Calu3 (cell line): ENCODE data around the gene SLC25A39. TPM values are rescaled to one million over a fixed set of nuclear protein-coding genes. Genes with fewer than 3 reads are reported as not detected.

Experiments
- BruUV-seq: library from RNA; stranded (reverse); fragments of 400-500 nt; replicated peaks from 2 replicates; lab custom pipeline; 2021; lab: Mats Ljungman, UMichigan
- CTCF ChIA-PET: fragments of 300-600 bp; sonication (Branson Sonifier 250); formaldehyde crosslinking; loops from one replicate; lab custom pipeline; 2022; ENCODE audit warnings: antibody characterized with exemption; lab: Charles Lee
- DNase-seq: peaks from one replicate; pipeline ENCODE4 v3.0.0; 2022
- H3K27ac Mint-ChIP-seq: one replicate; pipeline ENCODE4 v1.8.0; 2022; ENCODE audit warnings: mixed read lengths; ENCODE audit not compliant: unreplicated experiment
- H3K27me3 Mint-ChIP-seq: one replicate; pipeline ENCODE4 v1.8.0; 2022; ENCODE audit warnings: mixed read lengths; ENCODE audit not compliant: unreplicated experiment
- H3K36me3 Mint-ChIP-seq: one replicate; pipeline ENCODE4 v1.8.0; 2022; ENCODE audit warnings: mild to moderate bottlenecking, moderate library complexity, mixed read lengths; ENCODE audit not compliant: insufficient read depth, unreplicated experiment
- H3K4me1 Mint-ChIP-seq: one replicate; pipeline ENCODE4 v1.8.0; 2022; ENCODE audit warnings: mild to moderate bottlenecking, low read depth, mixed read lengths; ENCODE audit not compliant: unreplicated experiment
- H3K4me3 Mint-ChIP-seq: one replicate; pipeline ENCODE4 v1.8.0; 2022; ENCODE audit warnings: mild to moderate bottlenecking, low read depth, moderate library complexity, mixed read lengths; ENCODE audit not compliant: unreplicated experiment
- H3K9me3 Mint-ChIP-seq: one replicate; pipeline ENCODE4 v1.8.0; 2022; ENCODE audit warnings: low read depth, mixed read lengths; ENCODE audit not compliant: unreplicated experiment
- intact Hi-C: fragments of 100-400 bp; cut with micrococcal nuclease; formaldehyde crosslinking; loops from one replicate; pipeline ENCODE4 v1.10.0; 2022; ENCODE audit not compliant: unreplicated experiment
- total RNA-seq: library from RNA; stranded (reverse); gene quantifications from 2 replicates; pipeline ENCODE4 v1.2.3, GENCODE V29; 2022
- TF ChIP-seq, protein P1 (sequence below): fragments of 200-600 bp; IDR thresholded peaks from one replicate; pipeline ENCODE4 v1.8.0; 2022; ENCODE audit warnings: antibody characterized with exemption; ENCODE audit not compliant: unreplicated experiment

Gene SLC25A39
- total RNA-seq, 1 experiment from 2014 or later = 271 TPM

DNA sequence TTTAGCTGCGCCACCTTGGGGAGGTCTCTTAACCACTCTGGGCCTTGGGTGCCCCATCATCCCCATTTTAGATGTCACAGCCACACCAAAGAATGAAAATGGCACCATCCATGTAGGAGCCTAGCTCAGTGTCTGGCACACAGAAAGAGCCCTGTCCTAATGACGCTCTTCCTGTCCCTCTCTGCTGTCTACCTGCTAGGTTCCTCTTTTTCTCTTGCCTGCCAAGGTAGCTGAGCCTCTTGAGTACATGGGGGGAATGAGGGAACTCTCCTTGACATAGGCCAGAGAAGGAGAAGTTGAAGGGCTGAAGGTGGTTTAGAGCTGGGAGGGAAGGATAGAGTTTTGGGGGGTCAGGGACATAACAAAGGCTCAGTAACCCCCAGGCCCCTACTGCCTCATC is 14.4 kb downstream of the SLC25A39 start:
- intact Hi-C loops = no loop called here
- no TSS peak for BruUV-seq
- peaks cover 15% of the 10 kb centered on the region for H3K36me3 Mint-ChIP-seq
- no peak overlapping the region for H3K27ac Mint-ChIP-seq
- H3K9me3 Mint-ChIP-seq = no peaks in the 10 kb centered on the region
- TF ChIP-seq, protein P1, sequence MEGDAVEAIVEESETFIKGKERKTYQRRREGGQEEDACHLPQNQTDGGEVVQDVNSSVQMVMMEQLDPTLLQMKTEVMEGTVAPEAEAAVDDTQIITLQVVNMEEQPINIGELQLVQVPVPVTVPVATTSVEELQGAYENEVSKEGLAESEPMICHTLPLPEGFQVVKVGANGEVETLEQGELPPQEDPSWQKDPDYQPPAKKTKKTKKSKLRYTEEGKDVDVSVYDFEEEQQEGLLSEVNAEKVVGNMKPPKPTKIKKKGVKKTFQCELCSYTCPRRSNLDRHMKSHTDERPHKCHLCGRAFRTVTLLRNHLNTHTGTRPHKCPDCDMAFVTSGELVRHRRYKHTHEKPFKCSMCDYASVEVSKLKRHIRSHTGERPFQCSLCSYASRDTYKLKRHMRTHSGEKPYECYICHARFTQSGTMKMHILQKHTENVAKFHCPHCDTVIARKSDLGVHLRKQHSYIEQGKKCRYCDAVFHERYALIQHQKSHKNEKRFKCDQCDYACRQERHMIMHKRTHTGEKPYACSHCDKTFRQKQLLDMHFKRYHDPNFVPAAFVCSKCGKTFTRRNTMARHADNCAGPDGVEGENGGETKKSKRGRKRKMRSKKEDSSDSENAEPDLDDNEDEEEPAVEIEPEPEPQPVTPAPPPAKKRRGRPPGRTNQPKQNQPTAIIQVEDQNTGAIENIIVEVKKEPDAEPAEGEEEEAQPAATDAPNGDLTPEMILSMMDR = no peak
- H3K4me1 Mint-ChIP-seq = peaks cover 11% of the 10 kb centered on the region
- DNase-seq = no peak
- H3K27me3 Mint-ChIP-seq = peaks cover 91% of the 10 kb centered on the region
- CTCF ChIA-PET = interaction anchor here (0.6 to 1.1 kb wide), 4 partner anchors 13 to 1474 kb away, joined by 3 to 5 read pairs (median 4); partner anchors contain the start of gene CRHR1
- H3K4me3 Mint-ChIP-seq = no peak overlapping the region

DNA sequence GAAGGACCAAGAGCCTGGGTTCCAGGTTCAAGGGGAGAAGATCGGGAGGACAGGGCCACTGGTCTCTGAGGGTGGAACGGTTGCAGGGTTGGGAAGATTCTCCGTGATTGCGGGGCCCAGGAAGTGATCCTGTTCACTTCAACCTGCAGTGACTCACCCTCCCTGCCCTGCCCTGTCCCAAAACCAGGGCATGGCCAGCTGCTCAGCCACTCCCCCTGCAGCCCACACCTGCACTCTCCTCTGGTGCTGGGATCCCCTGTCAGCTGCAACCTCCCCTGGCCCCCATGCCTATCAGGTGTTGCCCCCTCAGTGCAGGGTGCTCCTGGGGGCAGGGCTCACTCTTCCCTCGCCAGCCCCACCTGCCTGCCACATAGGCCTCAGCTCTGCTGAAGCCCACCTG is 15.2 kb downstream of the SLC25A39 start:
- H3K27ac Mint-ChIP-seq = no peak overlapping the region
- intact Hi-C loops = no loop called here
- CTCF ChIA-PET = interaction anchor here (0.6 to 1.8 kb wide), 4 partner anchors 14 to 91 kb away, joined by 3 to 5 read pairs (median 4); no protein-coding TSS in a partner anchor
- H3K9me3 Mint-ChIP-seq = no peaks in the 10 kb centered on the region
- H3K27me3 Mint-ChIP-seq = peaks cover 90% of the 10 kb centered on the region
- peak; percentile 61 for DNase-seq
- H3K4me3 Mint-ChIP-seq = no peak overlapping the region
- H3K36me3 Mint-ChIP-seq = peaks cover 15% of the 10 kb centered on the region
- TF ChIP-seq, protein P1 = peak; percentile 31
- BruUV-seq = no TSS peak
- peaks cover 11% of the 10 kb centered on the region for H3K4me1 Mint-ChIP-seq

DNA sequence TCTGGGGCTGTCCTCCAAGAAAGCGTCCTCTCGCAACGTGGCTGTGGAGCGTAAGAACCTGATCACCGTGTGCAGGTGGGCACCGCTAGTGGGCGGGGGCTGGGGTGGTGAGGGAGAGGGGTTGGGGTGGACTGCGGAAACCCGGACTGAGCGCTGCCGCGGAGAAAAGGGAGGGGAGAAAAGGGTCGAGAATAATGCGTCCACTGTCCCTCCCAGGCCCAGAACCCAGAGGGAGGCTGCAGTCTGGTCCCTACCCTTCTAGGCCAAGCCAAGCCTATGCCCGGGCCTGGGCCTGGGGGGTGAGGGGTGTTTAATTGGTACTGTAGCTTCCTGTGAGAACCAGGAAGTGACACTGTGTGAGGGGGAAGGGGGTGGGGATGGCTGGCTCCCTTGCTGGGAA is 15.8 kb downstream of the SLC25A39 start:
- CTCF ChIA-PET = interaction anchor here (0.7 to 1.8 kb wide), 6 partner anchors 8 to 91 kb away, joined by 3 to 8 read pairs (median 4); partner anchors contain the start of gene FAM171A2
- intact Hi-C loops = no loop called here
- H3K4me3 Mint-ChIP-seq = no peak overlapping the region
- H3K36me3 Mint-ChIP-seq = peaks cover 15% of the 10 kb centered on the region
- TF ChIP-seq, protein P1 = no peak
- peaks cover 11% of the 10 kb centered on the region for H3K4me1 Mint-ChIP-seq
- no TSS peak for BruUV-seq
- no peaks in the 10 kb centered on the region for H3K9me3 Mint-ChIP-seq
- no peak overlapping the region for H3K27ac Mint-ChIP-seq
- no peak for DNase-seq
- peaks cover 90% of the 10 kb centered on the region for H3K27me3 Mint-ChIP-seq

DNA sequence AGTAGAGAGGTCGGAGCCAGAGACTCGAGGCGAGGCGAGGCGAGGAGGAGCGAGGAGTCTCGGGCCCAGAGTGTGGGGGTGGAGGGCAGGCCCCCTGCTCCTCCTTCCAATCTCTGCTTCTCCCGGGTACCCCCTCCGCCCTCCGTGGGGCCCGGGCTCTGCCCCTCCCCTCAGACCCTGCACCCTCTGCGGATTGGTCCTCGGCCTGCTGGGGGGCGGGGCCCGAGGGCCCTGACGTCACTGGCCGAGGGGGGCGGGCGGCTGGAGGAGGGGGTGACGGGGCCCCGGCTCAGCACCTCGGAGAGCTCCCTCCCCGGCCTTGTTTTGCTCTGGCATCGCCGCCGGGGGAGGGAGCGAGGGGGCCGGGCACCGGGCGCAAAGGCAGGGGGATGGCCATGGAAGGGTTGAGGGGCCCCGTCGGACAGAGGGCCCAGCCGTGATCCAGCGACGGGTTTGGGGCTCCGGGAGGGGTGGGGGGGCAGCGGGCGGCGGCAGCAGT is 16.3 kb downstream of the SLC25A39 start, which contains the start of gene RUNDC3A:
Gene RUNDC3A (plus strand): TSS at position 282 of the 499 bp plus-strand sequence. CDS start 232 bp downstream, outside the sequence.
- Mint-ChIP-seq H3K9me3 (no peaks in the 10 kb centered on the region), H3K27me3 (peaks cover 90% of the 10 kb centered on the region), H3K27ac (peak within 1 kb of the TSS; percentile 78), H3K36me3 (peaks cover 15% of the 10 kb centered on the region), H3K4me1 (peaks cover 11% of the 10 kb centered on the region), H3K4me3 (peak within 1 kb of the TSS; percentile 67)
- CTCF ChIA-PET = interaction anchor here (0.6 to 1.8 kb wide), 10 partner anchors 8 to 302 kb away, joined by 3 to 8 read pairs (median 4); partner anchors contain the start of gene FAM171A2
- TF ChIP-seq, protein P1 = no peak
- intact Hi-C loops = no loop called here
- DNase-seq = peak; percentile 95
- BruUV-seq = no TSS peak
